Keratinocyte (primary cell): ENCODE results near the gene GALNT2.

Experiments
- CTCF ChIP-seq, 3 experiments: IDR thresholded peaks in 1 of 3; conservative IDR thresholded peaks in 1 of 3; optimal IDR thresholded peaks in 1 of 3; 2 replicates in 2 of 3; 3 replicates in 1 of 3; pipeline versions ENCODE3 to v1.5.1; 2011; ENCODE audit warnings: low read length in 3 of 3, mild to moderate bottlenecking in 3 of 3, moderate library complexity in 2 of 3, control low read depth in 1 of 3, inconsistent platforms in 1 of 3; ENCODE audit not compliant: insufficient read depth in 2 of 3; ENCODE audit errors: extremely low read depth in 1 of 3
- EZH2 ChIP-seq: IDR thresholded peaks from one replicate; pipeline ENCODE4 v1.6.1; 2012; ENCODE audit warnings: inconsistent platforms, mild to moderate bottlenecking, low read length, moderate library complexity

GRCh38 chr1:230108580-230108979 lies 41.5 kb downstream of the GALNT2 start:
- TF ChIP-seq CTCF (optimal IDR thresholded peaks at IDR 0.05 in 1 of 3, IDR thresholded peaks at IDR 0.05 in 1 of 3, conservative IDR thresholded peaks at IDR 0.05 in 1 of 3; ENCODE audit: extremely low read depth in 1 of 3, insufficient read depth in 2 of 3, low read length in 3 of 3) (no peak), EZH2 (no peak)
